K562 (cell line): ENCODE measurements around the gene EPHB1. TPM values are rescaled to one million over a fixed set of nuclear protein-coding genes. Genes with fewer than 3 reads are reported as not detected.

ENCODE experiments used
- ATAC-seq: fragments of 200-7000 bp; cut with Tn5 transposase; 3 replicates; pipeline ENCODE4 v1.9.1; 2020; ENCODE audit warnings: moderate library complexity
- BruUV-seq: library from RNA; stranded (reverse); fragments of 400-500 nt; replicated peaks from 2 replicates; lab custom pipeline; 2021; lab: Mats Ljungman, UMichigan
- CTCF ChIA-PET: fragments of 300-600 bp; formaldehyde crosslinking; extraction: SDS; loops from one replicate; lab custom pipeline; 2021; ENCODE audit warnings: low intra/inter-chr PET ratio; lab: Yijun Ruan, JAX
- POLR2A ChIA-PET: fragments of 300-600, 350-650 bp; sonication (Branson Sonifier 250); formaldehyde crosslinking; extraction: SDS; loops from one replicate; lab custom pipeline; 2021; ENCODE audit warnings: antibody characterized with exemption, inconsistent platforms; lab: Yijun Ruan, JAX
- DNase-seq, 4 experiments: peaks; one replicate each; pipeline versions ENCODE4 v3.0.0 to v3.0.0-alpha.2; 2011 to 2018; ENCODE audit warnings: low spot score in 3 of 4, mixed read lengths in 3 of 4; ENCODE audit errors: extremely low read depth in 1 of 4
- FAIRE-seq: peaks from 2 replicates; lab custom pipeline; 2011; peaks lifted over from hg19 to GRCh38; lab: Jason Lieb, UNC
- H2AFZ ChIP-seq: 2 replicates; pipeline ENCODE4 v1.6.0; 2011; ENCODE audit warnings: low read depth, low read length, control low read depth, inconsistent platforms
- H3K27ac ChIP-seq: fragments of 200-600 bp; 3 replicates; pipeline ENCODE4 v1.8.0; 2011; ENCODE audit warnings: low read depth, mild to moderate bottlenecking, control low read depth, inconsistent platforms, low read length, moderate library complexity, mixed read lengths; ENCODE audit errors: extremely low read depth
- H3K27me3 ChIP-seq, 2 experiments: fragments of 300-600 bp in 1 of 2; 2 replicates in 1 of 2; 3 replicates in 1 of 2; pipeline versions ENCODE4 v1.6.0 to v1.8.0; 2011; ENCODE audit warnings: inconsistent platforms in 2 of 2, low read length in 2 of 2, mild to moderate bottlenecking in 1 of 2, mixed read lengths in 1 of 2, moderate library complexity in 1 of 2; ENCODE audit not compliant: control insufficient read depth in 2 of 2, insufficient read depth in 2 of 2
- H3K36me3 ChIP-seq: fragments of 300-600 bp; 3 replicates; pipeline ENCODE4 v1.8.0; 2011; ENCODE audit warnings: mild to moderate bottlenecking, low read length, inconsistent platforms; ENCODE audit not compliant: control insufficient read depth, insufficient read depth
- H3K4me1 ChIP-seq, 2 experiments: fragments of 200-600 bp in 1 of 2; replicated peaks in 1 of 2; 2 replicates in 1 of 2; 3 replicates in 1 of 2; pipeline versions ENCODE4 v1.5.1 to v1.8.0; 2011; ENCODE audit warnings: inconsistent platforms in 2 of 2, low read length in 2 of 2, mild to moderate bottlenecking in 1 of 2, mixed read lengths in 1 of 2, moderate library complexity in 1 of 2; ENCODE audit not compliant: control insufficient read depth in 2 of 2, insufficient read depth in 2 of 2
- H3K4me2 ChIP-seq: 2 replicates; pipeline ENCODE4 v1.6.1; 2011; ENCODE audit warnings: low read length, control low read depth, inconsistent platforms, mixed read lengths; ENCODE audit not compliant: insufficient read depth
- H3K4me3 ChIP-seq: fragments of 200-600 bp; sonication (generic), shearing (Covaris generic); 2 replicates; pipeline ENCODE4 v1.5.1; 2016; ENCODE audit warnings: control low read depth, inconsistent platforms
- H3K79me2 ChIP-seq: fragments of 200-600 bp; 3 replicates; pipeline ENCODE4 v1.8.0; 2011; ENCODE audit warnings: low read length, inconsistent platforms; ENCODE audit not compliant: control insufficient read depth, insufficient read depth
- H3K9ac ChIP-seq, 2 experiments: 2 replicates each; pipeline versions ENCODE4 v1.6.0 to v1.6.1; 2011; ENCODE audit warnings: low read depth in 2 of 2, low read length in 2 of 2, control low read depth in 1 of 2, inconsistent platforms in 1 of 2, mild to moderate bottlenecking in 1 of 2, mixed read lengths in 1 of 2; ENCODE audit not compliant: insufficient read depth in 1 of 2
- H3K9me1 ChIP-seq: one replicate; pipeline ENCODE4 v1.6.0; 2011; ENCODE audit warnings: inconsistent platforms, mild to moderate bottlenecking, low read length, moderate library complexity; ENCODE audit not compliant: control insufficient read depth, insufficient read depth
- H3K9me3 ChIP-seq: replicated peaks from 2 replicates; pipeline ENCODE4 v1.5.1; 2011; ENCODE audit warnings: low read depth, low read length, inconsistent platforms; ENCODE audit not compliant: control insufficient read depth, insufficient read depth
- H4K20me1 ChIP-seq: replicated peaks from 2 replicates; pipeline ENCODE4 v1.6.1; 2011; ENCODE audit warnings: low read length, inconsistent platforms, mixed read lengths; ENCODE audit not compliant: control insufficient read depth, insufficient read depth
- CCAR2 ChIP-seq: fragments of 200-400 bp; formaldehyde crosslinking; IDR thresholded peaks from 2 replicates; pipeline ENCODE4 v1.6.1; 2017; ENCODE audit warnings: mild to moderate bottlenecking, low read depth, low read length
- GTF2E2 ChIP-seq: fragments of 200-800 bp; sonication (Bioruptor generic); IDR thresholded peaks from 2 replicates; pipeline ENCODE4 v1.6.1; 2016; ENCODE audit warnings: missing genetic modification characterization, missing compliant biosample characterization
- ZNF316 ChIP-seq: fragments of 450-650 bp; IDR thresholded peaks from 2 replicates; pipeline ENCODE4 v1.6.1; 2016
- WGBS: fragments of 100-300 bp; shearing (Covaris generic); methylation state at CpG from one replicate; pipeline ENCODE4 v1.1.6; 2016; ENCODE audit warnings: low coverage, mixed read lengths; ENCODE audit not compliant: insufficient coverage; ENCODE audit errors: missing lambda C conversion rate; 5-methylcytosine and 5-hydroxymethylcytosine counted together
- in situ Hi-C: fragments of 300-500 bp; cut with MboI; formaldehyde crosslinking; loops from 4 replicates; pipeline ENCODE4 v1.15.0; 2018; ENCODE audit warnings: inconsistent platforms, mixed read lengths
- intact Hi-C: fragments of 100-400 bp; cut with micrococcal nuclease; formaldehyde crosslinking; loops from 2 replicates; pipeline ENCODE4 v1.14.2; 2022
- polyA plus RNA-seq, 8 experiments: library from polyadenylated mRNA; depleted of rRNA in 4 of 8; stranded (reverse) in 5 of 8; unstranded in 3 of 8; fragments of >200 nt; fragmentation: Nextera tagmentation in 2 of 8; fragmentation: Illumina TruSeq in 1 of 8; extraction: Ambion mirVana in 2 of 8; extraction: Trizol in 1 of 8; gene quantifications; 2 replicates each; pipeline versions ENCODE4 v1.2.1 to v1.2.3, GENCODE V29; 2011 to 2014; ENCODE audit warnings: inconsistent platforms in 1 of 8, missing spikeins in 1 of 8
- total RNA-seq, 7 experiments: library from RNA; depleted of rRNA in 6 of 7; stranded (reverse); fragments of >200 nt in 6 of 7; fragmentation: Illumina TruSeq in 2 of 7; extraction: Trizol in 2 of 7; gene quantifications; 2 replicates each; pipeline versions ENCODE4 v1.2.1 to v1.2.3, GENCODE V29; 2011 to 2021; ENCODE audit warnings: low replicate concordance in 1 of 7
- TF ChIP-seq, protein P1 (sequence below): sonication (generic); formaldehyde crosslinking; IDR thresholded peaks from 2 replicates; pipeline ENCODE4 v1.8.1; 2022; ENCODE audit warnings: missing genetic modification reagents
- TF ChIP-seq, protein P2 (sequence below): sonication (generic); formaldehyde crosslinking; IDR thresholded peaks from 2 replicates; pipeline ENCODE4 v1.8.0; 2023; ENCODE audit warnings: missing genetic modification reagents, mild to moderate bottlenecking, borderline replicate concordance

The EPHB1 gene
- total and polyA plus RNA-seq, 9 of the 15 experiments (the other 6 are each of a cell fraction or from before 2014, with no cell fraction given) = 0.29 TPM; not detected in 8

DNA sequence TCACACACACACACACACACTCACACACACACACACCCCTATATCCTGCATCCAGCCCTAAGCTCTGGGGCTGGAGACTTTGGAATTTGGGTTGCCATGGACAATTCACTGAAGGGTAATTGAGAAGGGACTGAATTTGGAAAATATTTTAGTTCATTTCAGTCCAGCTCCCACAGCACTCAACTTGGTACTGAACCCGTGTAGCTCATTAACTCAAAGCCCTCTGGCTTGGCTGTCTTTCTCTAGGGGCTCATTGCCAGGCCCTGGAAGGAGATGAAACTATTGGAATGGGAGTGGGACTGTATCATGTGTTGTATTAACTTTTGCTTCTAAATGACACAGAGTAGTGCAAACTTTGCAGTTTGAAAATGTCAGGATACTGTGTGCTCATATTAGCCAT is 157.3 kb downstream of the EPHB1 start:
- H3K4me3 ChIP-seq = no peak overlapping the region
- in situ Hi-C loops (no loop called here), intact Hi-C loops (no loop called here)
- ATAC-seq (no peak), FAIRE-seq (no peak), DNase-seq (no peak)
- H3K9me3 ChIP-seq = no peaks in the 10 kb centered on the region
- ChIA-PET CTCF (no interaction called here), POLR2A (no interaction called here)
- H4K20me1 ChIP-seq = no peaks in the 10 kb centered on the region
- no peaks in the 10 kb centered on the region for H3K36me3 ChIP-seq
- H3K79me2 ChIP-seq = no peaks in the 10 kb centered on the region
- no peak overlapping the region for H3K27ac ChIP-seq
- H2AFZ ChIP-seq = no peak overlapping the region
- no peak overlapping the region for H3K9ac ChIP-seq
- BruUV-seq = no TSS peak
- no peak overlapping the region for H3K4me2 ChIP-seq
- no peaks in the 10 kb centered on the region for H3K9me1 ChIP-seq
- WGBS = 0% methylated on average over 1 of the region's 1 CpG
- no peaks in the 10 kb centered on the region for H3K27me3 ChIP-seq
- H3K4me1 ChIP-seq = no peaks in the 10 kb centered on the region
- TF ChIP-seq GTF2E2 (tag) = no peak
- no peak for TF ChIP-seq ZNF316
- TF ChIP-seq, protein P1, sequence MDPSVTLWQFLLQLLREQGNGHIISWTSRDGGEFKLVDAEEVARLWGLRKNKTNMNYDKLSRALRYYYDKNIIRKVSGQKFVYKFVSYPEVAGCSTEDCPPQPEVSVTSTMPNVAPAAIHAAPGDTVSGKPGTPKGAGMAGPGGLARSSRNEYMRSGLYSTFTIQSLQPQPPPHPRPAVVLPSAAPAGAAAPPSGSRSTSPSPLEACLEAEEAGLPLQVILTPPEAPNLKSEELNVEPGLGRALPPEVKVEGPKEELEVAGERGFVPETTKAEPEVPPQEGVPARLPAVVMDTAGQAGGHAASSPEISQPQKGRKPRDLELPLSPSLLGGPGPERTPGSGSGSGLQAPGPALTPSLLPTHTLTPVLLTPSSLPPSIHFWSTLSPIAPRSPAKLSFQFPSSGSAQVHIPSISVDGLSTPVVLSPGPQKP (CRISPR knock-in tag) = no peak
- TF ChIP-seq CCAR2 = no peak
- TF ChIP-seq, protein P2, sequence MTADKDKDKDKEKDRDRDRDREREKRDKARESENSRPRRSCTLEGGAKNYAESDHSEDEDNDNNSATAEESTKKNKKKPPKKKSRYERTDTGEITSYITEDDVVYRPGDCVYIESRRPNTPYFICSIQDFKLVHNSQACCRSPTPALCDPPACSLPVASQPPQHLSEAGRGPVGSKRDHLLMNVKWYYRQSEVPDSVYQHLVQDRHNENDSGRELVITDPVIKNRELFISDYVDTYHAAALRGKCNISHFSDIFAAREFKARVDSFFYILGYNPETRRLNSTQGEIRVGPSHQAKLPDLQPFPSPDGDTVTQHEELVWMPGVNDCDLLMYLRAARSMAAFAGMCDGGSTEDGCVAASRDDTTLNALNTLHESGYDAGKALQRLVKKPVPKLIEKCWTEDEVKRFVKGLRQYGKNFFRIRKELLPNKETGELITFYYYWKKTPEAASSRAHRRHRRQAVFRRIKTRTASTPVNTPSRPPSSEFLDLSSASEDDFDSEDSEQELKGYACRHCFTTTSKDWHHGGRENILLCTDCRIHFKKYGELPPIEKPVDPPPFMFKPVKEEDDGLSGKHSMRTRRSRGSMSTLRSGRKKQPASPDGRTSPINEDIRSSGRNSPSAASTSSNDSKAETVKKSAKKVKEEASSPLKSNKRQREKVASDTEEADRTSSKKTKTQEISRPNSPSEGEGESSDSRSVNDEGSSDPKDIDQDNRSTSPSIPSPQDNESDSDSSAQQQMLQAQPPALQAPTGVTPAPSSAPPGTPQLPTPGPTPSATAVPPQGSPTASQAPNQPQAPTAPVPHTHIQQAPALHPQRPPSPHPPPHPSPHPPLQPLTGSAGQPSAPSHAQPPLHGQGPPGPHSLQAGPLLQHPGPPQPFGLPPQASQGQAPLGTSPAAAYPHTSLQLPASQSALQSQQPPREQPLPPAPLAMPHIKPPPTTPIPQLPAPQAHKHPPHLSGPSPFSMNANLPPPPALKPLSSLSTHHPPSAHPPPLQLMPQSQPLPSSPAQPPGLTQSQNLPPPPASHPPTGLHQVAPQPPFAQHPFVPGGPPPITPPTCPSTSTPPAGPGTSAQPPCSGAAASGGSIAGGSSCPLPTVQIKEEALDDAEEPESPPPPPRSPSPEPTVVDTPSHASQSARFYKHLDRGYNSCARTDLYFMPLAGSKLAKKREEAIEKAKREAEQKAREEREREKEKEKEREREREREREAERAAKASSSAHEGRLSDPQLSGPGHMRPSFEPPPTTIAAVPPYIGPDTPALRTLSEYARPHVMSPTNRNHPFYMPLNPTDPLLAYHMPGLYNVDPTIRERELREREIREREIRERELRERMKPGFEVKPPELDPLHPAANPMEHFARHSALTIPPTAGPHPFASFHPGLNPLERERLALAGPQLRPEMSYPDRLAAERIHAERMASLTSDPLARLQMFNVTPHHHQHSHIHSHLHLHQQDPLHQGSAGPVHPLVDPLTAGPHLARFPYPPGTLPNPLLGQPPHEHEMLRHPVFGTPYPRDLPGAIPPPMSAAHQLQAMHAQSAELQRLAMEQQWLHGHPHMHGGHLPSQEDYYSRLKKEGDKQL = no peak
